ENCODE results near the gene EPHB2. TPM values are rescaled to one million over a fixed set of nuclear protein-coding genes. Genes with fewer than 3 reads are reported as not detected.

The EPHB2 gene
- total RNA-seq, 1 donor from 2014 or later, result 5.0 TPM

- H3K27ac ChIP-seq, result no peak overlapping the region
- no peak overlapping the region for H3K4me3 ChIP-seq
- TF ChIP-seq CTCF (IDR thresholded peaks at IDR 0.05), result no peak
- no peaks in the 10 kb centered on the region for H3K9me3 ChIP-seq
- no peaks in the 10 kb centered on the region for H3K4me1 ChIP-seq
- H3K36me3 ChIP-seq, result no peaks in the 10 kb centered on the region
- H3K27me3 ChIP-seq (ENCODE audit: low read depth), result no peaks in the 10 kb centered on the region
- DNase-seq (no peak), ATAC-seq (no peak)
- intact Hi-C loops (cut with DNase I), result no loop called here
Measured at GRCh38 chr1:22887491-22887890, 176.9 kb downstream of the EPHB2 start.

GRCh38 chr1:22888320-22889075 is 177.9 kb downstream of the EPHB2 start:
- no peak for TF ChIP-seq CTCF (IDR thresholded peaks at IDR 0.05)
- DNase-seq (no peak), ATAC-seq (no peak)
- H3K4me1 ChIP-seq, result no peaks in the 10 kb centered on the region
- H3K9me3 ChIP-seq, result no peaks in the 10 kb centered on the region
- no peak overlapping the region for H3K27ac ChIP-seq
- no peaks in the 10 kb centered on the region for H3K36me3 ChIP-seq
- intact Hi-C loops (cut with DNase I), result no loop called here
- no peak overlapping the region for H3K4me3 ChIP-seq
- no peaks in the 10 kb centered on the region for H3K27me3 ChIP-seq (ENCODE audit: low read depth)

GRCh38 chr1:22889213-22889827 is 178.7 kb downstream of the EPHB2 start:
- peak; percentile 71 for TF ChIP-seq CTCF (IDR thresholded peaks at IDR 0.05)
- Histone ChIP-seq H3K36me3 (no peaks in the 10 kb centered on the region), H3K27me3 (ENCODE audit: low read depth) (no peaks in the 10 kb centered on the region), H3K9me3 (no peaks in the 10 kb centered on the region), H3K27ac (no peak overlapping the region), H3K4me1 (no peaks in the 10 kb centered on the region), H3K4me3 (no peak overlapping the region)
- ATAC-seq (peak in 1 of 2 donors; percentile 45), DNase-seq (no peak)
- intact Hi-C loops (cut with DNase I), result no loop called here

GRCh38 chr1:22892789-22893188 is 182.2 kb downstream of the EPHB2 start:
- Histone ChIP-seq H3K36me3 (no peaks in the 10 kb centered on the region), H3K27ac (no peak overlapping the region), H3K4me1 (no peaks in the 10 kb centered on the region), H3K9me3 (no peaks in the 10 kb centered on the region), H3K4me3 (no peak overlapping the region), H3K27me3 (ENCODE audit: low read depth) (no peaks in the 10 kb centered on the region)
- intact Hi-C loops (cut with DNase I), result no loop called here
- no peak for TF ChIP-seq CTCF (IDR thresholded peaks at IDR 0.05)
- DNase-seq (no peak), ATAC-seq (no peak)

GRCh38 chr1:22893292-22893691 is 182.7 kb downstream of the EPHB2 start:
- Histone ChIP-seq H3K4me1 (no peaks in the 10 kb centered on the region), H3K27me3 (ENCODE audit: low read depth) (no peaks in the 10 kb centered on the region), H3K27ac (no peak overlapping the region), H3K9me3 (no peaks in the 10 kb centered on the region), H3K4me3 (no peak overlapping the region), H3K36me3 (no peaks in the 10 kb centered on the region)
- ATAC-seq, result no peak
- no peak for DNase-seq
- no peak for TF ChIP-seq CTCF (IDR thresholded peaks at IDR 0.05)
- intact Hi-C loops (cut with DNase I), result no loop called here
